NCI-H526 treated with DMSO at 0.1 percent for 48 hours (cell line): ENCODE measurements around the gene PTPRM.

ENCODE experiments used
- DNase-seq: peaks from one replicate; lab custom pipeline; 2025; lab: John Stamatoyannopoulos, UW

Gene PTPRM

DNA sequence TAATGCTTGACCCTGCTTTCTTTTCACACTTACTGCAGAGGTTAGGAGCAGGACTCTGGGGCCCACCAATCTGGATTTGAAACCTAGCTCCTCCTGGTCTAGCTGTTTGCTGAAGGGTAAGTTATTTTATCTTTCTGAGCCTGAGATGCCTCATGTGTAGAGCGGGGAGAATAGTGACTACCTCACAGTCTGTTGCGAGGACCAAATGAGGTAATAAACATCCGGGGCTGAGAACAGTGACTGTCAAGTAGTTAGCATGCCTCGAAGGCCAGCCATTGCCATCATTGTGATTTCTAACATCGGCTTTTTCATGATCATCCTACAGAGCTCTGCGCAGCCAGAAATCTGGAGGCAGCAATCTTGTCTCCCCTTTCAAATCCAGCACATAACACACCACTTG is 32.9 kb downstream of the PTPRM start:
- no peak for DNase-seq

DNA sequence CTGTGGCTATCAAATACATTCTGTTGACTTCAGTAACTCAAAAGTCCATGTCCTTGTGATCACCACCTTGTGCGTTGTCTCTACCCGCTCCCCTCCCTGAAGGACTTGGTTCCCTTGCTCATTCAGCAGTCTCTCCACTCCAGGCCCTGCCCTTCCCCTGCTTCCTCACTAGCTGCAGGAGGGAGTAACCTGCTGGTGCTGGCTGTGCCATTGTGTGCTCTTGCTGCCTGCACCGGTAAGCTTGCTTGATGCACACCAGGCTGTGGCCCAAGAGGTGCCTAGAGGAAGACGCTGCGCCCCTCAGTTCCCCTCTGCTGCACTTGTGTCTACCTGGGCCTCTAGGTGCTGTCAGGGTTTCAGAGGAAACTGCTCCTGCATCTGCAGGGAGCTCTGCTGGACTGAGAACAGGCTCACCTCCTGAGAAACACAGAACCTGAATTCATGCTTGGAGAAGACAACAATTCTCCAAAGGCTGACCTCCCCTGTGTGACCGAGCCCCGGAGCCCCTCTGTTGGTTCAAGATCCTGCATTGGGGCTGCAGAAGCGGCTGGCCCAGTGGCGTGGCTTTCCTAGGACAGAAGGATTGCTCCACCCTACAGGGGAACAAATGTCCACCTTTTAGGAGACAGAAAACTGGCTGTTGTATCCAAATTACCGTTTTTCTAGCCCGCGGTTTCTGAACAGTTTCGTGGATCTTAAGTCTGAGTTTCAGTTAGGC is 33.6 kb downstream of the PTPRM start:
- DNase-seq: no peak

DNA sequence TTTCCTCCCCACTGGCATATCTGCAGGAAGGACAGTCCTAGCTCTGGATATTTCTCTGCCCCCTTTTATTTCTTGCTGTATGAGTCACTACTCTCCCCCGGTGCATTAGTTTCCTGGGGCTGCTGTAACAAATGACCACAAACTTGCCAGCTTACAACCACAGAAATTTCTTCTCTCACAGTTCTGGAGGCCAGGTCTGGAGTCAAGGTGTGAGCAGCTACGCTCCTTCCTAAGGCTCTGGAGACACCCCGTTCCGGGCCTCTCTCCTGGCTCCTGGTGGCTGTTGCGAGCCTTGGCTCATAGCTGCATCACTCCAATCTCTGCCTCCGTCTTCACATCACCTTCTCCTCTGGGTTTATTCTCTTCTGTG is 34.1 kb downstream of the PTPRM start:
- DNase-seq: no peak

DNA sequence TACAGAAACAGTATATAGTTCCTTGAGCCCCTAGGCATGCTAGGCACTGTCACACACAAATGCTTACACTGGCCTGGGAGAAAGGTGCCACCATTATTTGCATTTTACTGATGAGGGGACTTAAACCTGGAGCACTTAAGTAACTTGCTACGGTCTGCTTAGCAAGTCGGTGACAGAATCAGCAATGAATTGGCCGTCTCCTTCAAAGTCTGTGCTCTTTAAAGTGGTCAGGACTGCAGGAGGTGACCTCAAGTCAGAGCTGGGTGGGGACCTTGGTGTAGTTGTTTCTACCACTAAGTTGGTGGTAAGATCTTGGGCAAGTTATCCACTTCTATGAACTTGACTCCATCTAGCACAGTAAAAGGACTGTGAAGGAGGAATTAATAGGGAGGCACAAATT is 34.8 kb downstream of the PTPRM start:
- DNase-seq: no peak

DNA sequence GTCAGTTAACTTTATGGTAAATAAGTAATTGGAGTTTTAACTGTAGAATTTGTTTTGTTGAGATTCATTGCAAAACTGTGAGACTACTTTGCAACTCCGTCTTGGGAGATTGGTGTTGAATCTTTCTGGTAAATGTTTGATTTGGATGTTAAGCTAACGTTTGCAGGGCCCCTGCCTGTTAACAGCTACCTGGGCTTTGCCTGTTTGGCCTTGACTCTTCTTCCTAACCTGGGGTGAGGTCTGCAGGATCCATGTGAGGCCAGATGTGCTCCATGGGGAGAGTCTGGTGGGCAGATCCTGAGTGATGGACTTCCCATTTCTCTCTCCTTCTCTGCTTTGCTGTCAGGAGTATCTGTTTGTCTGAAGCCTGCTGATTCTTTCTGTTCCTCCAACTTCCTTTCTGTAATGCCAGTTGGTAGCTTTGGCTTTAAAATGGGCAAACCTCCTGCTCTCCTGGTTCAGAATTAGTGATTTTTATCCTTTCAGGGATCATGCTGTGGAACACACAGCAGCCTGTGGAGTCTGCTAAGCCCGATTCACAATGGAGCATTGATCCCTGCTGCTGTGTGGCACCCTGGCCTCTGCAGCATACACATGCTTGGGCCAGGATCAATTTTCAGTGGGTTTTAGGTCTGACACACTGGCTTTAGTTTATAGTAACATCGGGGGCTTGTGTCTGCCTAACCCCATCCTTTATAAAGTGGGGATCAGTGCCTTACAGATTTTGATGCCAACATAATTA is 36.3 kb downstream of the PTPRM start:
- no peak for DNase-seq

DNA sequence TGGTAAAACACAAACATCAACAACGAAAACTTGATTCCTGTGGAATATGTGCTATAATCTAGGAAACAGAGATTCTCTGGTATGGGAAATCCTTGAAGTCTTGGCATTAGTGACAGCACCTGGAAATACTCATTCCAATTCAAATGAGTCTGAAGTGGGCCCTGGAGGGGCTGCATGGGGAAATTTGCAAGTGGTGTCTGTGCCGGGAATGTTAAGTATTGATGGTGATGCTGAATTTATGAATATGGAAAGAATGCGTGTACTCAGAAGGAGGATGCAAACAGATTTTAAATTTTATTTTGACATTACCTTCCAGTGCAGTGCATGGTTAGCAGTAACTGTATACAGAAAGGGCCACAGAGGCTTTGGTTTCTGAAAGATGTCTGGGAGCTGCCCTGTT is 37.2 kb downstream of the PTPRM start:
- no peak for DNase-seq

DNA sequence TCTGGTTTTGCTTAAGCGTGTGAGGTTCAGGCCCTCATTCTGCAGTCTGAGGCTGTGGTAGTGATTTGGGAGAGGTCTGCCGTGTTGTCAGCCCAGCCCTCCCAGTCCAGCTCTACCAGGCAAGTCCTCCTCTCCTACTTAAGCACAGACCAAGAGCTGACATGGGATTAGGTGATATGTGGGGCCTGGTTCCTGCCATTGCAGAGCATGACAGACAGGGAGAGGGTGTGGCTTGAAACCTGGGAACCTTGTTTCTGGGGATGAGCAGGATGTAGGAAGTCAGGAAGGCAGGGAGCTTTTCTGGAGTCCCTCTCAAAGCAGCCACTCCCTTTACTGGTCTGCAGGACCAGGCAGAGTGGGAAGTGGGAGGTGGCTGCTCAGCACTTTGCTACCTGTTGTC is 38.6 kb downstream of the PTPRM start:
- DNase-seq: no peak

DNA sequence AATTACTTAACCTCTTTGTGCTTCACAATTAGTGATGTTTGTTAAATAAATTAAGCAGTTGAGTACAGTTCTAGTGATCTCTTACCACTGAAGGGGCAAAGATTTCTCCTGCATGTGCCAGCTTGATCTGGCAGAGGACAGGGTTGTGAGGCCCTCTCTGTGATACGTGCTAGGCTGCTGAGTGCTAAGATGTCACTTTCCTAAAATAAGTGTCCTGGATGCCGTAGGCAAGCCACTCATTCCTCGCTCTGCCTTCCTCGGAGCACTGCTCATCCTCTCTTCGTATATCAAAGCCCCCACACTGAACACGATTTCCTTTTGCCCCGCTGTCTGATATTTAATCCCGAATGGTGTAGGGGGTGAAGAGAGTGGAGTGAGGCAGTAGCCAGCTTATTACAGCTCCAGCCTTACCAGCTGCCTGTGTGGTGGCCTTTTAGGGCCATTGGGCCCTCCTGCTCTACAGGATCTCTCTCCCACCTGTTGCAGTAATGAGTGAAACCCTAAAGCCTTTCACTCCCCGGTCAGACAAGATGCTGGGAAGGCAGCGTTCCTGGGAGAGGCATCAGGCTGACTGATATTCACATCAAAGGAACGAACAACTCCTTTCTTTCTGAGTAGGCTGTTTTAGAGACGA is 40.5 kb downstream of the PTPRM start:
- no peak for DNase-seq

DNA sequence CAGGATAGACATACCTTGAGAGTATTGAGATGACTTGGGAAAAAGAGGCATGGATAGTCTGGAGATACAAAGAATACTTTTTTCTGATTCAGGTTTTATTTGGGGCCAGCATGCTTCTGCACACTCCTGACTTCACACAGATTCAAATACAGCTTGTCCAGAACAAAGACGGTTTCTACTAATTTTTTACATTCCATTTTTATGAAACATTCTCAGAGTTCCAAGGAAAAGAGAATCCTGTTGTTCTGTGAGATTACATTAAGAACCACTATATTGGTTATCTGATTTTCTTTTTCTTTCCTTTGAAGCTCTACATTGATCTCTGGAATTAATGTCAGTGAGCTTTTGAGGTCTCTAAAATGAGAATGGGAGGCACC is 41.0 kb downstream of the PTPRM start:
- no peak for DNase-seq

DNA sequence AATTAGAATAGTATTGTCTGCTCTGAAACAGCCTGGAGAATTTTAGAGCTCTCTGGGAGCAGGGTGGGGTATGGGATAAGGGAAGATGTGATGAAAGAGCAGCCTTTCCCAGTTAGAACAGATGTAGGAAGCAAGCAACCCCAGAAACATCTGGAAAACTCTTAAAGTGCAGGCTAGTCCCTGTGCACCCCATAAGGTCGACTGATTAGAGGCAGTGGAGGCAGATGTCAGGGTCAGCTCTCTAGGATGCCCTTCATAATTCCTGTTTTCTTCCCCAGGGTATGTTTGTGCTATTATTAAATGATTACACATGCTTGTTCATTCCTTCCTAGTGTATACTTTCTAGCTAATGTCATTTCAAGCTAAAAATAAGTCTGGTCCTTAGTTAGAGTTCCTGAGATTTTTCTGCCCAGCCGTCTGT is 41.7 kb downstream of the PTPRM start:
- DNase-seq: no peak

DNA sequence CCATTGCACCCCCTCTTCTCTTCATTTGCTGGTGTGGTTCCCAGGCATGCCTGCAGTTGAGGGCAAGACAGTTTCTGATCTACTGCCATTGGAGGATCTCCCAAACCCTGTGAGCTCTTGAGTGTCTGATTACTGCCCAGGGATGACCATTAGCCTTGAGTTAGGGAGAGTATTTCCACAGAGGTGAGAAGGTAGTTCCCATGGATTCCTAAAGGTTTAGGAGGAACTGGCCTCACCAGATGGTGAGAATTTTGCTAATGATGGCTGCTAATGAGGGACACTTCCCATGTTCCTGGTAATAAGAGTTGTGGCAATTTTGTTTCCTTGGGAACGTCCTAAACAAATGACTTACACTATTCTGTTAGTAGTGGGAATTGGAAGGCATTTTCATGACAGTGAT is 42.5 kb downstream of the PTPRM start:
- no peak for DNase-seq

DNA sequence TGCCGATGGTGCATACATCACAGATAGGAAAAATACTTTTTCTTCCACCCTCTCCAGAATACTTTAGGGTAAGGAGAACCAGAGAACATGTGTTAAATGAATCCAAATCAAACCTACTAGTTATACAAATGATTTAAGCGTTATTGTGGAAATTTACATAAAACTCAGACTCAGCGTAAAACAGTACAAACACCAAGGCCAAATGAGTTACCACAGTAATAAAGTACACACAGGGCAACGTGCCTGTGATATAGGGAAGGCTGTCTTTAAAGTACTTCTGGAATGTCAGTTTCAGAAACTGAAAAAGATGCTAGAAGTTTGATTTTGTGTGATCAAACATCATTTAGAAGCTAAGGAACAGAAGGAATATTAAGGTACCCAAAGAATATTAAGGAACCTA is 46.9 kb downstream of the PTPRM start:
- DNase-seq: no peak

DNA sequence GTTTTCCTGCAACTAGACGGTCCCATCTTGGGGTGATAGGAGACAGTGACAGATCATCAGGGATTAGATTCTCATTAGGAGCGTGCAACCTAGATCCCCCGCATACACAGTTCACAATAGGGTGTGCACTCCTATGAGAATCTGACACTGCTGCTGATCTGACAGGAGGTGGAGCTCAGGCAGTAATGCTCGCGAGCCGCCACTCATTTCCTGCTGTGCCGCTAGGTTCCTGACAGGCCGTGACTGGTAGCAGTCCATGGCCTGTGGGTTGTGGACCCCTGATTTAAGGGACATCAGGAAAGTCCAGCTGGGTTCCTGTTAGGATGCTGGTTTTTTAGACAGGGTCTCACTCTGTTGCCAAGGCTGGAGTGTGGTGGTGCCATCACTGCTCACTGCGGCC is 48.7 kb downstream of the PTPRM start:
- DNase-seq: no peak

DNA sequence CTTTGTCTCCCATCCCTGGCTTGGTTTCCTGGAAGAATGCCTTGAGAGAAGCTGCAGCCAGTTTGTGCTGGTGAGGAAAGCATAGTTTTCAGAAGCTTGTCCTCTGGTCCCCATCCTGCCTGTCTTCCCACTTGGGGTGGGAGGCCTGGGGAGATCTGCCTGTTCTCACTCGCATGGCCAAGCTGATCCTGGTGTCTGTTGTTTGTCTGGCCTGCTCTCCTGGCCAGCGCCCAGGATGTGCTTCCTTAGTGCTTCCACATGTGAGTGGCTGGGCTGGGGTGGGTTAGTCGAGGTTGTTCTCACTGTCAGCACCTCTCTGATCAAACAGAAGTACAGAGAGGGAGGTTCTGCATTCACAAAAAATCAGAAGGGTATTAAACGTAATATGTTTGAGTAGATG is 49.5 kb downstream of the PTPRM start:
- DNase-seq: no peak

DNA sequence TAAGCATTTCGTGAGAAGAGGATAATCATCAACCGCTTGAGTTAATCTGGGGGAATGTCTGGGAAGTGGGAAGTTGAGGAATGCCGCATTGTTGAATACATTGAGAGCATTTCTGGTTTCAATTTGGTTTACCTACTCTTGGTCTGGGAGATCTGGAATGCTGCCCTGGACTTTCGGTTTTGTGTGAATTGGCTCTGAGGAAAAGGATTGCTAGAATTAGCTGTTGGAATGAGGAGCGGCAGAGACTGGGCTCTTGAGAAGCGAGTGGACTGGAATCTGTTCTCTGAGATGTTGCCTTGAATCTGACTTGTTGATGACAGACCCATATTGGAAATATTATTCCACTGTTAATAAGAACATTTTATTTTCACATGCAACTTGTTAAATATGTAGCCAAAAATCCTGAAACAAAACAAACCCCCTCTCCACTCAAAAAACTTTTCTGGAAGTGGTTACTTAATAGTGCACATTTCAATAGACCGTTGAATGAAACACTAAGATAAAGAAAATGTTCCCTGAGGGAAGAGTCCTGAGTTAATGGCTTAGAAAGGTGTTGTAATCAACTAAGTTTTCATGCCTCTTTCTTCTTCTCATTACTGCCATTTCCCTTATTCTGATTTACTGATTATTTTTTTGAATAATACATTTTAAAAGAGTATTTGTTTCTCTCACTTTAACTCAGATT is 50.8 kb downstream of the PTPRM start:
- no peak for DNase-seq

DNA sequence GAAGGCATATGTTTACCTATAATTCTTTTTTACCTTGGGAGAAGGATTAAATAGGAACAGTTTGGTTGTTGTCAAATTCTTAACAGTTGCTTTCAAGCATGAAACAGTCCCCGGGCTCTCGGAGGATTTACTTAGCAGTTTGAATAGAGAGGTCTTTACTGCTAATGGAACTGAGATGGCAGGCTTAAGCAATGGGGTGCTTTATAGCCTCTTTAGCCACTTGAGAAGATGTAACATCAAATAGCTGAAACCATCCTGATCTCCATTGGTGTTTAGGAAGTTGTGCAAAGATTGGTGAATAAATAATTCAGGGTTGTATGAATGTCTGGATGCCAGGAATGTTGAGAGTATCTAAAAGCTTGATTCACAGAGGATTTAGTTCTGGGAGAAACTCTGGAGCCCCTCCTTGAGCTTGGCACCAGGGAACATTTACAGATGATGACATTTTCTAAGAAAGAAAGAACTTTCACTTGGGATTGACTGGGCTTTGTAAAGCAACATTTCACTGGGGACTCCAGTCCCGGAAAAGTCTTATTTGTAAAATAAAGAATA is 51.9 kb downstream of the PTPRM start:
- DNase-seq: no peak

DNA sequence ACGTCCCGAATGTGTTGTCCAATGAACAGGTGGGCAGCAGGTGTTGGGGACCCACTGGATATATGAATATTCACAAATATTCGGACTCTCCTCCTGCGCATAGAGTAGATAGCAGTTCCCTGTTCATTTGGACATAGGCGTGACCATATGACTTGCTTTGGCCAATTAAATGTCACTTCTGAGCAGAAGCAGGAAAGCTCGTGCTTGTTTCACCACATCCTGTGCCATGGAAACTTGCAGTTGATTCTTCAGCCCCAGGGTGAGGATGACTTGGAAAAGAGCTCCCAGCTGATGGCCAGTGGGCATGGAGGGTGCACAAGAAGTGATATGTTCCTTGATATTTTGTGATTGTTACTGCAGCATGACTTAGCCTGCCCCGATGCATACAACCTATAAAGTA is 52.6 kb downstream of the PTPRM start:
- no peak for DNase-seq

DNA sequence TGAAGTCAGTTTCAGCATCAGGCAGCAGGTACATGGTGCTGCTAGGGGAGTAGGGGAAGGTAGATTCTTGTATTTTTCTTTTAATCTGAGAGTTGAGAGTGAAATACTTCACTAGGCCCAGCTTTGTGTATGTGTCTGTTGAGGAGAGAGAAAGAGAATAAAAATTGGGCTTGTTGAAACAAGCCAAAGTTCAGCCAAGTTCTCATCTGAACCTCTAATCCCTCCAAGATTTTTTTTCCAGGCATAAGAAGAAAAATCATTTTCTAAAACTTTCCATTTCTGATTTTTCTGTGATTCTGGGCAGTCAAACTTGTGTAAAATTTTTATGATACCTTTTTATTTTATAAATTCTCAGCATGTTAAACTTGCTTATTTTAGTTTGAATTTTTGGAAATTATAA is 55.6 kb downstream of the PTPRM start:
- no peak for DNase-seq

DNA sequence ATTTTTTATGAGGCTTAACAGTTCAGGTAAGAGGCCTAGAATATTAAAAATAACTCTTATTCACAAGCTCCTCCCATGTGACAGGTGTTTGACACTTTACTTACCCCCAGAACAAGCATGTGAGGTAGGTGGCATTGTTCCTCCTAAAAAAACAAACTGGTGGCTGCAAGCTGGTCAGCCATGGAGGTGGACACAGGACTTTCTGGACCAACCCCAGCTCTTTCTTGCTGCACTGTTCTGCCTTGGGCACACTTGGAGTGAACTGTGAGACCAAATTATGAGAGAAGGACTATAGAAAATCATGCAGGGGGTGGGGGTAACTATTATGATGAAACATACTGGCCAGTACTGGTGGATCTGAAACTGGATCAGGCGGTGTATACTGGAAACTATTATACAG is 56.6 kb downstream of the PTPRM start:
- DNase-seq: no peak

DNA sequence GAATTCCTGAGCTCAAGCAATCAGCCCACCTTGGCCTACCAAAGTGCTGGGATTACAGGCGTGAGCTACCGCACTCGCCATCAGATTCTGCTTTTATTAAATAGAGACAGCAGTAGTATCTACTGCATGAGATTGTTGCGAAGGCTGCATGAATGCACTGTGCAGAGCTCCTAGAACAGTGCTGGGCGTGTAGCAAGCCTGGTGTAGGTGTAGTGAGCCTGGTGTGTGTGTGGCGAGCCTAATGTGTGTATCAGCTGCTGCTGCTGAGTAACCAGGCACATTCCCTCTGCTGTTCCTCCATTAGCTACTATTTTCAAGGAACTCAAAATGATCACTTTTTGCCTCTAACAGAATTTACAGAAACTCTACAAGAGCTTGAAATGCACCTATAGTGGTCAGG is 57.6 kb downstream of the PTPRM start:
- DNase-seq: no peak

DNA sequence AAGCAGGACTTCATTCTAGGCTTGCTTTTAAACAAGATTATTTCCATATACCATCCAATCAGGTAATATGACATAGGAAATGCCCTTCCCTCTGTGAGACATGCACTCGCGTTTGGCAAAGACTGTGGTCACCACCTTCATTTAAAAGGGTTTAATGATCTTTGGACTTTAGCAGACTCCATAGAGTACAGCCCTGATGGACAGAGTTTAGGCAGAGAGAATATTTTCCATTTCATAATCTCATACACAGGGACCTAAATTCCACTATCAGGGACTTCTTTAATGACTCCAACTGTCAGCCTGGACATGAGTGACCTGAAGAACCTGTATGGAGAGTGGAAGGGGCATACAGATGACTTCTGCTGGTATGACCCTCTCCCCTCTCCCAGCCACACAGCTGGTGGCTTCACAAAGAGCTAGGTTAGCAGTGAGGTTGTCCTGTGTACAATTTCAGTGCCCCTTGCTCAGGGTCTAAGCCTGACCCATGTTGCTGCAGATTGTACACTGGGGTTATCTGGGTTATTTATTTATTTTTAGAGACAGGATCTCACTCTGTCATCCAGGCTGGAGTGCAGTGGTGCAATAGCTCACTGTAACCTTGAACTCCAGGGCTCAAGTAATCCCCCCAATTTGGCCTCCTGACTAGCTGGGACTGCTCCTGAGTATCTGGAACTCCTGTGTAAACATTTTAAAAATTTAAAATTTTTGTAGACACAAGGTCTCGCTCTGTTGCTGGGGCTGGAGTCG is 59.2 kb downstream of the PTPRM start:
- no peak for DNase-seq

DNA sequence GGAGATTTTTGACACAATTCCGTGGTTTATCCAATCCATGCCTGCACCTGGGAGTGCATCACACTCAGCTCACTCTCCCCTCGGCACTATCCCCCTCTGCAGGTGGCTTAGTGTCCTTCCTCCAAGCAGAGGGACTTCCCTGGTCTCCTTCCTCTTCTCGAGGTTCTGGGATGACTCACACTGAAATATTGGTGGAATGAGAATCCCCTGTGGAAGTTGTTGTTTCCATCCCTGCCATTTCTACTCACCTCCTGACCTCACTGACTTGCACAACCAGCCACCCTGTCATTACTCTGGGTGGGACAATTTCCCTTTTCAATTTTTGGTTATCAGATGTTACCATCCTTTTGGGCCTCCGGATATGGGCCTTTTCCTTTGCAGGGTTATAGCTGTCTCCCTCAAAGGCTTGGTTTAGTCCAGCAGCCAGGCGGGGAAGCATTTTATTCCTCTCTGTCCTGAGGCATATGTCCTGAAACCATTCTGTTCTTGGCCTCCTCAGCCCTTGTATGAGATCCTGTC is 59.9 kb downstream of the PTPRM start:
- no peak for DNase-seq
